DOHH2 (cell line): ENCODE results near the gene USP34.

Source experiments
- CTCF ChIP-seq: fragments of 200-600 bp; sonication (generic); IDR thresholded peaks from one replicate; pipeline ENCODE4 v1.5.1; 2014; ENCODE audit warnings: antibody characterized with exemption, mild to moderate bottlenecking, low read depth, low read length; ENCODE audit not compliant: poor library complexity, severe bottlenecking
- EZH2phosphoT487 ChIP-seq: fragments of 200-600 bp; sonication (generic); IDR thresholded peaks from 2 replicates; pipeline ENCODE4 v1.6.1; 2017; ENCODE audit warnings: borderline replicate concordance, mild to moderate bottlenecking, antibody characterized with exemption, low read length, moderate library complexity, mixed read lengths

GRCh38 chr2:61235716-61236115 lies 235.2 kb downstream of the USP34 start:
- TF ChIP-seq CTCF (no peak), EZH2phosphoT487 (no peak)
